ENCODE results near the gene RILP. TPM values are rescaled to one million over a fixed set of nuclear protein-coding genes. Genes with fewer than 3 reads are reported as not detected.

RILP gene
- total RNA-seq, 1 experiment from 2014 or later, result 11.6 TPM

GRCh38 chr17:1634841-1635650, 14.6 kb downstream of the RILP start:
- ATAC-seq (no peak), DNase-seq (ENCODE audit: low read depth, low spot score) (no peak)
- Histone ChIP-seq H3K4me1 (ENCODE audit: control insufficient read depth in 1 of 2, insufficient read depth in 2 of 2, low read length in 2 of 2) (peaks cover 7 to 13% of the 10 kb centered on the region in 2 experiments), H2AFZ (ENCODE audit: low read depth, low read length, poor library complexity, severe bottlenecking) (no peak overlapping the region), H3K9ac (ENCODE audit: low read length) (no peak overlapping the region), H3K4me2 (ENCODE audit: low read length) (no peak overlapping the region), H3K9me3 (ENCODE audit: control insufficient read depth in 1 of 2, insufficient read depth in 1 of 2, low read depth in 1 of 2, low read length in 2 of 2) (no peaks in the 10 kb centered on the region), H3K36me3 (ENCODE audit: control insufficient read depth in 1 of 2, insufficient read depth in 2 of 2, low read length in 2 of 2) (no peaks in the 10 kb centered on the region), H3K4me3 (replicated peaks in 1 of 2; ENCODE audit: low read depth in 1 of 2, low read length in 2 of 2) (no peak overlapping the region), H3K27me3 (ENCODE audit: insufficient read depth, low read length) (no peaks in the 10 kb centered on the region), H3K9me2 (ENCODE audit: insufficient read depth) (no peaks in the 10 kb centered on the region), H3K79me2 (ENCODE audit: insufficient read depth, low read length) (no peaks in the 10 kb centered on the region), H3K27ac (ENCODE audit: low read depth, low read length) (no peak overlapping the region), H4K20me1 (ENCODE audit: insufficient read depth) (no peaks in the 10 kb centered on the region)
- POLR2A ChIA-PET, result no interaction called here
- BruUV-seq (replicated peaks), result no TSS peak
- CTCF ChIA-PET, result no interaction called here
- no peak for TF ChIP-seq REST (IDR thresholded peaks at IDR 0.05; ENCODE audit: low read depth)
- no peak for TF ChIP-seq CTCF (IDR thresholded peaks at IDR 0.05 in 2 of 3, conservative IDR thresholded peaks at IDR 0.05 in 1 of 3; ENCODE audit: borderline replicate concordance in 1 of 3, insufficient read depth in 1 of 3, low read depth in 2 of 3, low read length in 2 of 3)
- TF ChIP-seq POLR2AphosphoS5 (IDR thresholded peaks at IDR 0.05; ENCODE audit: low read depth, low read length), result no peak
- no peak for TF ChIP-seq RAD21 (IDR thresholded peaks at IDR 0.05; ENCODE audit: low read depth)
- TF ChIP-seq SP1 (IDR thresholded peaks at IDR 0.05; ENCODE audit: low read depth), result no peak
- no peak for TF ChIP-seq POLR2A (IDR thresholded peaks at IDR 0.05; ENCODE audit: borderline replicate concordance, extremely low read depth, insufficient read depth, insufficient read length)
- no peak for TF ChIP-seq CEBPB (IDR thresholded peaks at IDR 0.05; ENCODE audit: low read depth)
- intact Hi-C loops (cut with micrococcal nuclease), result loop anchor here (10.0 kb wide), 1 partner anchor 150 kb away; no protein-coding TSS in a partner anchor
- RAD21 ChIA-PET (ENCODE audit: low non-redundant PET in 1 of 2, low total read pairs in 2 of 2, uncharacterized antibody in 2 of 2, unreplicated experiment in 2 of 2), result no interaction called here

Data from HCT116 (cell line).